GM13976 (cell line): ENCODE results near the gene ZNF672.

Experiments
- DNase-seq: peaks from one replicate; pipeline ENCODE4 v3.0.0; 2012; ENCODE audit warnings: low spot score
- in situ Hi-C: fragments of 300-500 bp; cut with MboI; formaldehyde crosslinking; loops from one replicate; pipeline ENCODE4 v1.12.0; 2022; ENCODE audit warnings: low sequenced_read_pairs, mixed read lengths, inconsistent platforms; ENCODE audit not compliant: unreplicated experiment
- TF ChIP-seq, protein P1 (sequence below): IDR thresholded peaks from 2 replicates; pipeline ENCODE4 v1.5.1; 2012; ENCODE audit warnings: borderline replicate concordance, mild to moderate bottlenecking; ENCODE audit not compliant: insufficient read depth; ENCODE audit errors: extremely low read depth, missing control alignments, control extremely low read depth

The ZNF672 gene

GRCh38 chr1:248849152-248849551 lies 11.1 kb downstream of the ZNF672 start:
- in situ Hi-C loops, result no loop called here
- TF ChIP-seq, protein P1, sequence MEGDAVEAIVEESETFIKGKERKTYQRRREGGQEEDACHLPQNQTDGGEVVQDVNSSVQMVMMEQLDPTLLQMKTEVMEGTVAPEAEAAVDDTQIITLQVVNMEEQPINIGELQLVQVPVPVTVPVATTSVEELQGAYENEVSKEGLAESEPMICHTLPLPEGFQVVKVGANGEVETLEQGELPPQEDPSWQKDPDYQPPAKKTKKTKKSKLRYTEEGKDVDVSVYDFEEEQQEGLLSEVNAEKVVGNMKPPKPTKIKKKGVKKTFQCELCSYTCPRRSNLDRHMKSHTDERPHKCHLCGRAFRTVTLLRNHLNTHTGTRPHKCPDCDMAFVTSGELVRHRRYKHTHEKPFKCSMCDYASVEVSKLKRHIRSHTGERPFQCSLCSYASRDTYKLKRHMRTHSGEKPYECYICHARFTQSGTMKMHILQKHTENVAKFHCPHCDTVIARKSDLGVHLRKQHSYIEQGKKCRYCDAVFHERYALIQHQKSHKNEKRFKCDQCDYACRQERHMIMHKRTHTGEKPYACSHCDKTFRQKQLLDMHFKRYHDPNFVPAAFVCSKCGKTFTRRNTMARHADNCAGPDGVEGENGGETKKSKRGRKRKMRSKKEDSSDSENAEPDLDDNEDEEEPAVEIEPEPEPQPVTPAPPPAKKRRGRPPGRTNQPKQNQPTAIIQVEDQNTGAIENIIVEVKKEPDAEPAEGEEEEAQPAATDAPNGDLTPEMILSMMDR, result no peak
- no peak for DNase-seq

GRCh38 chr1:248849637-248850036 lies 11.6 kb downstream of the ZNF672 start:
- TF ChIP-seq, protein P1, result no peak
- in situ Hi-C loops, result no loop called here
- DNase-seq, result no peak

DNA sequence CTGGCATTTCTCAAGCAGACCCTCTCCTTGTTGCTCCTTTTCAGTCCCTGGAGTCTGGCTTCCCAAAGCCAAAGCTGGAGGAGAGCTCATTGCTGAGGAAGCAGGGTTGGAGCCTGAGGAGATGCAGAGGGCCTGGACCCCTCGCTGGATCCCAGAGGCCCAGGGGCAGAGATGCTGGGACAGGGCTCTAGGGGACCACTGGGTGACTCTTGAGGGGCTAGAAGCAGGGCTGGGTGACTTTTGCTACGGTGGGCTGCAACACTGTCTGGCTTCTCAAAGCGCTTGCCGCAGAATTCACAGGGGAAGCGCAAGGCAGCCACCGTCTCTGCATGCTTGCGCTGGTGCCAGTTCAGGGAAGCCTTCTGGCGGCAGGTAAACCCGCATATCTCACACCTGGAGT lies 12.1 kb downstream of the ZNF672 start:
- DNase-seq, result no peak
- in situ Hi-C loops, result no loop called here
- TF ChIP-seq, protein P1, result no peak

- DNase-seq, result no peak
- in situ Hi-C loops, result no loop called here
- TF ChIP-seq, protein P1, result no peak
Observed at GRCh38 chr1:248850536-248851251, 12.7 kb downstream of the ZNF672 start.

- TF ChIP-seq, protein P1, result no peak
- no peak for DNase-seq
- in situ Hi-C loops, result no loop called here
Observed at GRCh38 chr1:248851390-248851789, 13.4 kb downstream of the ZNF672 start.

DNA sequence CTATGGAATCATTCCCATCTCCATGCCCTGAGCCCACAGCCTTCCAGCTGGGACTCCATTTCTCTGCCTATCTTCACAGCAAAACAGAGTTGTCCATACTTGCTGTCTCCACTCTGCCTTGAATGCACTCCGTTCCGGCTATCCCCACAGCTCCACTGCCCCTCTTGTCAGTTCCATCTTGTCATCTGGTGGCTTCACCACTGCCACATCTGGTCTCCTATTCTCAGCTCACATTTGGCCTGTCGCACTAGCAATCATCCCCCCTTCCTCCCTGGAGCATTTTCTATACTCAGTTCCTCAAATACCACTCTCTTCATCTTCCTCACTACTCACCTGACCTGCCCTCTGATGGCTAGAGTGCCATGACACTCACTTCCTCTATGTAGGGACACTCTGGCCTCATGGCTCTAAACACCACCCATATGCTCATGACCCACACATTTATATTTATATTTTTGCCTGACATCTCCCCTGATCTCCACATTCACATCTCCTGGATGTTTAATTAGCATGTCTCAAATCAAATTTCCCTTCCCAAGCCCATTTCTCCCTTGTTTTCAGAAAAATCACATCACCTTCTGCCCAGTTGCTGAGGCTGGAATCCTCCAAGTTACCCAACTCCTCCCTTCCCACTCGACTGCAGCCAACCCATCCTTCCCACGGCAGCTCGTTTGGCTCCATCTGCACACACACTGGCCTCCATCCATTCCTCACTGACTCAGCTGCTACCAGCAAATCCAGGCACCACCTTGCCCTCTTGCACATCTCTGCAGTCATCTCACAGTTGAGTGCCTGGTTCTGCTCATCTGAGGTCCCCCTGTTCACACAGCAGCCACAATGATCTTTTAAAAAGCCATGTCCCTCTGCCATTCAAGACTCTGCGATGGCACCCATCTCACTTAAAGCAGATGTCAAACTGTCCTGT lies 14.7 kb downstream of the ZNF672 start:
- DNase-seq, result no peak
- in situ Hi-C loops, result no loop called here
- TF ChIP-seq, protein P1, result no peak
